ENCODE data around the gene ALDH2.

DNA sequence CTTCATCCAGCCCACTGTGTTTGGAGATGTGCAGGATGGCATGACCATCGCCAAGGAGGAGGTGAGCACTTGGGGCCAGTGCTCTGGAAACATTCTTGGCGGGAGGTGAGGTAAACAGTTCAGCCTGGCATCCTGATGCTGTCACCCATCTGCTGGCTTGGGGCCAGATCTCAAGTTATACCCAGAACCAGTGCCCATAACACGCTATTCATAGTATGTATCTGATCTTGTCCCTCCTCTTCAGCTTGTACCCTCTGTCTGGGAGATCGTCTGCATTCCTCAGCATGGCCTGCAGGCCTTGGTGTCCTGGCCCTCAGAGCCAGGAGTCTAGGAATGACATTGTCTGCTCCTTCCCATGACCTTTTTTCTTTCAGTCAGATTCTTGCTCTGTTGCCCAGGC, 31.4 kb downstream of the ALDH2 start:
- TF ChIP-seq RAD51 (IDR thresholded peaks at IDR 0.05) (no peak), POLR2A (IDR thresholded peaks at IDR 0.05; ENCODE audit: low read depth, low read length) (no peak), NRF1 (conservative IDR thresholded peaks at IDR 0.05; ENCODE audit: low read depth, low read length) (no peak)
- TF ChIP-seq, protein P1, sequence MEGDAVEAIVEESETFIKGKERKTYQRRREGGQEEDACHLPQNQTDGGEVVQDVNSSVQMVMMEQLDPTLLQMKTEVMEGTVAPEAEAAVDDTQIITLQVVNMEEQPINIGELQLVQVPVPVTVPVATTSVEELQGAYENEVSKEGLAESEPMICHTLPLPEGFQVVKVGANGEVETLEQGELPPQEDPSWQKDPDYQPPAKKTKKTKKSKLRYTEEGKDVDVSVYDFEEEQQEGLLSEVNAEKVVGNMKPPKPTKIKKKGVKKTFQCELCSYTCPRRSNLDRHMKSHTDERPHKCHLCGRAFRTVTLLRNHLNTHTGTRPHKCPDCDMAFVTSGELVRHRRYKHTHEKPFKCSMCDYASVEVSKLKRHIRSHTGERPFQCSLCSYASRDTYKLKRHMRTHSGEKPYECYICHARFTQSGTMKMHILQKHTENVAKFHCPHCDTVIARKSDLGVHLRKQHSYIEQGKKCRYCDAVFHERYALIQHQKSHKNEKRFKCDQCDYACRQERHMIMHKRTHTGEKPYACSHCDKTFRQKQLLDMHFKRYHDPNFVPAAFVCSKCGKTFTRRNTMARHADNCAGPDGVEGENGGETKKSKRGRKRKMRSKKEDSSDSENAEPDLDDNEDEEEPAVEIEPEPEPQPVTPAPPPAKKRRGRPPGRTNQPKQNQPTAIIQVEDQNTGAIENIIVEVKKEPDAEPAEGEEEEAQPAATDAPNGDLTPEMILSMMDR (IDR thresholded peaks at IDR 0.05 in 2 of 3, conservative IDR thresholded peaks at IDR 0.05 in 1 of 3; ENCODE audit: control insufficient read depth in 2 of 3, extremely low read depth in 1 of 3, insufficient read depth in 1 of 3, low read depth in 3 of 3, low read length in 3 of 3) = no peak

Data from GM12878 (cell line).